ENCODE measurements around the gene SPAG9. TPM values are rescaled to one million over a fixed set of nuclear protein-coding genes. Genes with fewer than 3 reads are reported as not detected.

Gene SPAG9
- total RNA-seq, 4 donors from 2014 or later, result 81.2 to 99.9 (median 89.9) TPM

GRCh38 chr17:50977487-50978159 is 143.0 kb downstream of the SPAG9 start:
- Histone ChIP-seq H3K36me3 (peaks cover 56 to 94% (median 74%) of the 10 kb centered on the region in 4 donors), H3K27me3 (no peaks in the 10 kb centered on the region), H3K4me1 (peaks cover 0 to 3% (median 2%) of the 10 kb centered on the region in 4 donors), H3K27ac (replicated peaks in 1 of 4) (peak overlapping the region in 2 of 4 donors; percentile 17 to 20), H3K4me3 (no peak overlapping the region), H3K9me3 (no peaks in the 10 kb centered on the region)
- intact Hi-C loops (cut with DNase I), result no loop called here
- 71% methylated on average over 4 of the region's 4 CpGs for WGBS
- no peak for DNase-seq (ENCODE audit: extremely low spot score)
- TF ChIP-seq EP300 (IDR thresholded peaks at IDR 0.05), result no peak
- no peak for TF ChIP-seq POLR2AphosphoS5 (IDR thresholded peaks at IDR 0.05)
- no peak for TF ChIP-seq POLR2A (IDR thresholded peaks at IDR 0.05; ENCODE audit: low read depth)
- TF ChIP-seq CTCF (IDR thresholded peaks at IDR 0.05), result no peak

- Histone ChIP-seq H3K9me3 (no peaks in the 10 kb centered on the region), H3K4me3 (no peak overlapping the region), H3K36me3 (peaks cover 56 to 88% (median 72%) of the 10 kb centered on the region in 4 donors), H3K27ac (replicated peaks in 1 of 4) (peak overlapping the region in 2 of 4 donors; percentile 17 to 20), H3K4me1 (peaks cover 0 to 3% (median 2%) of the 10 kb centered on the region in 4 donors), H3K27me3 (no peaks in the 10 kb centered on the region)
- DNase-seq (ENCODE audit: extremely low spot score), result no peak
- TF ChIP-seq EP300 (IDR thresholded peaks at IDR 0.05) (no peak), POLR2A (IDR thresholded peaks at IDR 0.05; ENCODE audit: low read depth) (no peak), POLR2AphosphoS5 (IDR thresholded peaks at IDR 0.05) (no peak), CTCF (IDR thresholded peaks at IDR 0.05) (no peak)
- intact Hi-C loops (cut with DNase I), result no loop called here
- WGBS, result 29% methylated on average over 2 of the region's 2 CpGs
Measured at GRCh38 chr17:50976951-50977472, 143.7 kb downstream of the SPAG9 start.

- intact Hi-C loops (cut with DNase I), result no loop called here
- H3K36me3 ChIP-seq, result peaks cover 38 to 83% (median 67%) of the 10 kb centered on the region in 4 donors
- WGBS, result 92% methylated on average over 7 of the region's 7 CpGs
Measured at GRCh38 chr17:50973557-50974494, 146.8 kb downstream of the SPAG9 start.

GRCh38 chr17:50972577-50972976 is 148.1 kb downstream of the SPAG9 start:
- DNase-seq (ENCODE audit: extremely low spot score), result no peak
- Histone ChIP-seq H3K27ac (replicated peaks in 1 of 4) (no peak overlapping the region), H3K27me3 (no peaks in the 10 kb centered on the region), H3K4me3 (no peak overlapping the region), H3K9me3 (no peaks in the 10 kb centered on the region), H3K4me1 (peaks cover 3 to 13% (median 11%) of the 10 kb centered on the region in 4 donors), H3K36me3 (peaks cover 28 to 71% (median 58%) of the 10 kb centered on the region in 4 donors)
- 92% methylated on average over 5 of the region's 5 CpGs for WGBS
- intact Hi-C loops (cut with DNase I), result no loop called here
- TF ChIP-seq CTCF (IDR thresholded peaks at IDR 0.05), result no peak
- TF ChIP-seq POLR2A (IDR thresholded peaks at IDR 0.05; ENCODE audit: low read depth), result no peak
- no peak for TF ChIP-seq POLR2AphosphoS5 (IDR thresholded peaks at IDR 0.05)
- TF ChIP-seq EP300 (IDR thresholded peaks at IDR 0.05), result no peak

More at GRCh38 chr17:50973557-50974494, 146.8 kb downstream of the SPAG9 start:
- no peak for DNase-seq (ENCODE audit: extremely low spot score)
- Histone ChIP-seq H3K9me3 (no peaks in the 10 kb centered on the region), H3K27me3 (no peaks in the 10 kb centered on the region), H3K4me1 (peaks cover 0 to 3% (median 2%) of the 10 kb centered on the region in 4 donors), H3K27ac (replicated peaks in 1 of 4) (no peak overlapping the region), H3K4me3 (no peak overlapping the region)
- TF ChIP-seq POLR2AphosphoS5 (IDR thresholded peaks at IDR 0.05) (no peak), POLR2A (IDR thresholded peaks at IDR 0.05; ENCODE audit: low read depth) (no peak), CTCF (IDR thresholded peaks at IDR 0.05) (no peak), EP300 (IDR thresholded peaks at IDR 0.05) (no peak)
